ENCODE measurements around the gene GRHL3.
A peak's percentile ranks its signal among the peaks of the same experiment; 100 is the strongest.
"Not testable (repeated sequence)": the region's sequence is repeated elsewhere in the genome, so short reads cannot be mapped to it uniquely, and the experiment has no call there.

GRHL3 gene

DNA sequence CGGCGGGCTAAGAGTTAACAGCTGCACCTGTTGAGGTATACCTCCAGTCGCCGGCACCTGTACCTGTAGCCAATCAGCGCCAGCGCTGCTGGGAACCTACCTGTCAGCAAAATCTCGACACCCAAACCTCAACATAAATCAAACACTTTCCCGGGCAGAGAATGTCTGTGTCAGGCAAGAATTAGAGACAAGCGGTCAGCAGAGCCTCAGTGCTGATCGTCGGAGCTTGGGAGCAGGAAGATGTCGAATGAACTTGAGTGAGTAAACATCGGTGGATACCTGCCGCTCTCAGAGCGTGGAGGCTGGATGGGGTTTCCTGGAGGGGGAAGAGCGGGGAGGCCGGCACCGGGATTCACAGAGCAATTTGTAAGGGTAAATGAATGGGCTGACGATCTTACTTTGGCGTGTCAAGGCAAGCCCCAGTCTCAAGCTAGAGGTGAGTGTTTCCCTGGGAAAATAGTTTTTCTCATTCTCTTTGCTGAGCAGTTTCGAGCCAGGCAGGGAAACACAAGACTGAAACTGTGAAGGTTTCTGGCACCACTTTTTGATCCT, at the start of gene GRHL3:
Gene GRHL3 (plus strand): TSS at position 46 of the 552 bp plus-strand sequence. CDS start 195 bp downstream, at position 241.
- H3K27ac ChIP-seq = peak within 1 kb of the TSS in 20 of 21 experiments; percentile 15 to 95 (median 76)
- peak within 1 kb of the TSS; percentile 30 to 55 (median 39) for H3K4me3 ChIP-seq

- H3K27ac ChIP-seq = peak overlapping the region in 2 of 21 experiments; percentile 17 to 32
Measured at GRCh38 chr1:24274203-24275103, 44.7 kb upstream of the GRHL3 start.

DNA sequence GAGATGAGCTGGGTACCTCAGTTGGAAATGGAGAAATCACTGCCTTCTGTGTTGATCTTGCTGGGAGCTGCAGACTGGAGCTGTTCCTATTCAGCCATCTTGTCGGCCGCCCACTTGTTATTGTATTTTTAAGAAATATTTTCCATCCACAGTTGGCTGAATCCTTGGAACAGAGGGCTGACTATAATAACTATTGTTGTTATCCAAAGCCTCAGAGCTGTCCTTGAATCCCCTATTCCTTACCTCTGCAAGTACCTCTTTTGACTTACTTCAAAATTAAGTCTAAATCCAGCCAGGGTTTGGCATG, 44.1 kb upstream of the GRHL3 start:
- H3K4me3 ChIP-seq = no peak overlapping the region
- H3K27ac ChIP-seq = no peak overlapping the region

More at GRCh38 chr1:24274203-24275103, 44.7 kb upstream of the GRHL3 start:
- H3K4me3 ChIP-seq = not testable (repeated sequence)

DNA sequence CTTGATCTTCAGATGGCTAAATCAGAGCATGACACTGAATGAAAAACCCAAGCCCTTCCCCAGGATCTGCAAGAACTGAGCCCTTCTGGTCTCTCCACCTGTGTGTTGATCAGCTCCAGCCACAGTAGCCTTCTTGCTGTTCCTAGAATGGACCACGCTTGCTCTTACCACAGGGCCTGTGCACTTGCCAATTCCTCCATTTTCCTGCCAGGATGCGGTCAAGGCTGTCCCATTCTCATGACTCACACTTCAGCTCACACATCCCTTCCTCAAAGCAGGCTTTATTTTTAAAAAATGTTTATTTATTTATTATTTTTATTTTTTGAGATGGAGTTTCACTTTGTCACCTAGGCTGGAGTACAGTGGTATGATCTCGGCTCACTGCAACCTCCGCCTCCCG, 43.6 kb upstream of the GRHL3 start:
- H3K27ac ChIP-seq = no peak overlapping the region
- H3K4me3 ChIP-seq = no peak overlapping the region

- Histone ChIP-seq H3K27ac (peak overlapping the region in 1 of 21 experiments; percentile 13), H3K4me3 (no peak overlapping the region)
Measured at GRCh38 chr1:24276791-24277190, 42.4 kb upstream of the GRHL3 start.

DNA sequence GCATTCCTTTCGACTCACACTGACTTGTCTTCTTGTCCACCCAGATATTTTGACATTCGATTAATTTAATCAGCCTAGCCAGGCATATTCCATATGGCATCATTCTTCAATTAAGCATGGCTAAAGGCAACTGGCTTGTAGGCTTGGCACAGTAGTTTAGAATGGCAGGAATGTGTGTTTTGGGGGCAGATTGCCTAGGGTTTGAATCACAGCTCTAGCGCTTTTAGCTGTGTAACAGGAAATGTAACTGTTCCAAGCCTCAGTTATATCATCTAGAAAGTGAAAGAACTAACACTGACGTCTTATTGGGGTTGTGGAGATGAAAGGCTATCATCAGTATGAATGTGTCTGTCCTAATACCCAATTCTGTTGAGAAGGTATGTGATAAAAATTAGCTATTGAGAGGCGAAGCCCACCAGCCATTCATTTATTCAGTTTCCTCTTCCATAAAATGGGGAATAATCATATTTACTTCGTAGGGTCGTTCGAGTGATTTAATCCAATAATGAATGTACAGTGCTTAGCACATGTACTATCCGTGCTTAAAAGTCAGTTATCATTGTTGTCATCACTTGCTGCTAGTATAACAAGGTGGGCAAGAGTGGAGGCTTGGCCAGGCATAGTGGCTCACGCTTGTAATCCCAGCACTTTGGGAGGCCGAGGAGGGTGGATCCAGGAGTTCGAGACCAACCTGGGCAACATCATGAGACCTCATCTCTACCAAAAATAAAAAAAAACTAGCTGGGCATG, 41.6 kb upstream of the GRHL3 start:
- H3K4me3 ChIP-seq = no peak overlapping the region
- H3K27ac ChIP-seq = peak overlapping the region in 3 of 21 experiments; percentile 13 to 52 (median 28)

DNA sequence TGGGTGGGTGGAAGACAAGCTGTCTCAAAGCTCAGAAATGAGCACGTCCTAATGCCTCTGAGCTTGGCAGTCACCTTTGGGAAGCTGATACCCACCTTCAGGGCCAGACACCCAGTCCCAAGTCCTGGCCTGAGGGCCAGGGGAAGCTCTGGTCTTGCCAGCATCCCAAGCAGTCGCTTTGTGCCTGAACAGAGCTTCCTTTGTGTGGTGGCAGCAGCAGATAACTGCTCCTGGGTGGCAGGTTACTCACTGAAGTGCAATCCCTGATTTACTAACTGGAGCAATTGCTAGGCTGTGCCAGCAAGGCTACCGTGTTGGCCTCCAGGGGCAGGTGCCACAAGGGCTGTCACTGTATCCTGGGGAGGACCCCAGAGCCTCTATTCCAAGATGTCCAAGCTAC, 40.4 kb upstream of the GRHL3 start:
- no peak overlapping the region for H3K4me3 ChIP-seq
- H3K27ac ChIP-seq = no peak overlapping the region

DNA sequence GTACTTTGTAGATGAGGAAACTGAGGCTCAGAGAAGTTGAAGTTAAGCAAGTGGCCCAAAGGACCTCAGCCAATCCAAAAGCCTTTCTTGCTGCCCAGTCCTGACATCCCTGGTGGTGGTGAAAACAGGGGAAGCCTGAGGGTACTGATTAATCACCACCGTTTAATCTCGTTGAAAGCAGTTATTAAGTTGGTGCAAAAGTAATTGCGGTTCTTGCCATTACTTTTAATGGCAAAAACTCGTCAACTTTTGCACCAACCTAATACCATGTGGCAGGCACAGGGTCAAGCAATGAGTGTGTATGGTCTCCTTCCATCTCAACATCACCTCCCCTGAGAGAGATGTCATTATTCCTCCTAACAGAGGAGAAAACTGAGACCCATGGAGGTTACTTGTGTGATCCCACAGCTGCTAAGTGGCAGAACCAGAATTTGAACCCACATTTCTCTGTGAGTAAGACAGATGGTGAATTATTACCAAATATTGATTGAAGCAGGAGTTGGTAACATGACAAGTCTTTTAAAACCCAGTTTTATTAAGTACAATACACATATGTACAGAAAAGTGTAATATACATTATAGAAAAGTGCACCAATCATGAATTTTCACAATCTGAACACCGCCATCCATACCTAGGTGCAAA, 39.4 kb upstream of the GRHL3 start:
- H3K4me3 ChIP-seq = no peak overlapping the region
- H3K27ac ChIP-seq = no peak overlapping the region

- H3K4me3 ChIP-seq = no peak overlapping the region
- H3K27ac ChIP-seq = no peak overlapping the region
Measured at GRCh38 chr1:24281591-24281990, 37.6 kb upstream of the GRHL3 start.

DNA sequence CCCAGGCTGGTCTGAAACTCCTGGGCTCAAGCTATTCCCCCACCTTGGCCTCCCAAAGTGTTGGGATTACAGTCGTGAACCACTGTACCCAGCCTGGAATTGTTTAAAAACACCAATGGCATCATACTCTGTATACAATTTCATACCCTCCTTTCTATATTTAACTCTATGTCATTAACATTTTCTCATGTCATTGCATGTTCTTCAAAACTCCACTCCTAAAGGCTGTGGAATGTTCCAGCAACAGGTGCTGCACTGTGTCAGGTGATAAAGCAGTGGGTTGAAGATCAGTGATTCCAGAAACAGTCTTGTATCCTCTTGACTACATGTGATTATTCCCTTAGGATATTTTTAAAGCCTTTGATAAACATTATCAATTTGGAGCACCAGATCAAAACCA, 36.7 kb upstream of the GRHL3 start:
- no peak overlapping the region for H3K4me3 ChIP-seq
- H3K27ac ChIP-seq = peak overlapping the region in 2 of 21 experiments; percentile 59 to 82

GRCh38 chr1:24283326-24284155, 35.6 kb upstream of the GRHL3 start:
- Histone ChIP-seq H3K4me3 (no peak overlapping the region), H3K27ac (peak overlapping the region in 20 of 21 experiments; percentile 6 to 82 (median 66))

DNA sequence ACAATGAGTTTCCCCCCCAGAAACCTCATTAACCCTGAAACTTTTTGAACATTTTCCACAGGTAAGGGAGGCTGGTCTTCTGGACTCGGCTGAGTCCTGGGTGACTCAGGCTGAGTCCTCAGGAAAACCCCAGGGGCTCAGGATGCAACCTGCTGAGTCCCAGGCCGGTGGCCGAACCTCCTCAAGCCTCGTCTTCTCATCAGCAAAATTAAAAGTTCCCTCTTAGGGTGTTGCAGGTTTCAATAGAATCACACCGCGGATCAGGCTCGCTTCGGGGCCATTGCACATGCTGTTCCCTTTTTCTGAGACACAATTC, 35.0 kb upstream of the GRHL3 start:
- H3K4me3 ChIP-seq = no peak overlapping the region
- peak overlapping the region in 19 of 21 experiments; percentile 5 to 82 (median 67) for H3K27ac ChIP-seq

DNA sequence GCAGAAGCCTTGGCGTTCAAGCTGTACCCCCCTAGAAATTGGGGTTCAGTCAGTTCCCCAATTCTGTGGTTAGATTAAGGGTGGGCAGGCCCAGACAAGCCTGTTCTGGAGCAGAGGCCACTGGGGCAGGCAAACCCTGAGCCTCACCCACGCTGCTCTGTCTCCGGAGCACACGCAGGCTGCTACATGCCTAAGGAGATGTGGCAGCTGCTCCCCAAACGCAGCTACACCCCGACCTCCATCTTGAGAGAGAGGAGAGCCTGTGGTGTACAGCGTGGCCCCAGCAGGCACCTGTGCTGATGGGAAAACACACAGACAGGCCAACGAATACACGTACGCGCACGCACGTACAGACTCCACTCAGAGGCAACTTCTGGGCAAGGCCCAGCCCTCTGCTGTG, 33.9 kb upstream of the GRHL3 start:
- no peak overlapping the region for H3K4me3 ChIP-seq
- peak overlapping the region in 20 of 21 experiments; percentile 29 to 82 (median 68) for H3K27ac ChIP-seq

DNA sequence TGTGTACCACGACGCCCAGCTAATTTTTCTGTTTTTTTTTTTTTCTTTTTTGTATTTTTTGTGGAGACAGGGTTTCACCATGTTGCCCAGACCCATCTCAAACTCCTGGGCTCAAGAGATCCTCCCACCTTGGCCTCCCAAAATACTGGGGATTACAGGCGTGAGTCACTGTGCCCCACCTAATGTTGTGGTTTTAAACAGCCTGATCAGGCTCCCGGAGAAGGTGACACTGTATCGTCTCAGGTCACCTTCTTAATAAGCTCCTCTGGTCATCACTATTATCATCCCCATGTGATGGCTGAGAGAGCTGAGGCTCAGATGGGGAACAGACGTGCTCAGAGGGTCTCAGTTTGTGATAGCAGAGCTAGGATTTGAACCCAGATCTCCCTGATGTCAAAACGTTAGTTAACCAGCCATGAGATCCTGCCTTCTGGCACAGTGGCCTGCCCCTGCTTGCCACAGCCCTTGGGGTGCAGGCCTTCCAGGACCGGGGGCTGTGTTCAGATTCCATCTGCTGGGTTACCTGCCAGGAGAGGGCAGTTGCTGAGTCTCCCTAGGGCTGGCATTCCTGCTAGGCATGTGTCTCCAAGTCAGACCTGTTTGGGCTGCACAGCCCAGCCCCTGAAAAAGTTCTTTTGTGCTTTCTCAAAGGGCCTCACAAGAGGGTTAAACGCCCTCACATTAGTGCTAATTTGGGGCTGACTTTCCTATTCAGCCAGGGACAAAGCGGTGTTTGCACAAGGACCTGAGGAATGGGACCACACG, 32.7 kb upstream of the GRHL3 start:
- Histone ChIP-seq H3K4me3 (no peak overlapping the region), H3K27ac (peak overlapping the region in 19 of 21 experiments; percentile 10 to 82 (median 69))

DNA sequence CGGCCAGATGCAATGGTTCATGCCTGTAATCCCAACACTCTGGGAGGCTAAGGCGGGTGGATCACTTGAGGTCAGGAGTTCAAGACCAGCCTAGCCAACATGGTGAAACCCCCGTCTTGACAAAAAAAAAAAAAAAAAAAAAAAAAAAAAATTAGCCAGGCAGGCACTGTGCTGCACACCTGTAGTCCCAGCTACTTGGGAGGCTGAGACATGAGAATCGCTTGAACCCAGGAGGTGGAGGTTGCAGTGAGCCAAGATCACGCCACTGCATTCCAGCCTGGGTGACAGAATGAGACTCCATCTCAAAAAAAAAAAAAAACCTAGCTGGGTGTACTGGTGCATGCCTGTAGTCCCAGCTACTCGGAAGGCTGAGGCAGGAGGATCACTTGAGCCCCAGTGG, 31.4 kb upstream of the GRHL3 start:
- H3K27ac ChIP-seq, H3K4me3 ChIP-seq: not testable (repeated sequence)

DNA sequence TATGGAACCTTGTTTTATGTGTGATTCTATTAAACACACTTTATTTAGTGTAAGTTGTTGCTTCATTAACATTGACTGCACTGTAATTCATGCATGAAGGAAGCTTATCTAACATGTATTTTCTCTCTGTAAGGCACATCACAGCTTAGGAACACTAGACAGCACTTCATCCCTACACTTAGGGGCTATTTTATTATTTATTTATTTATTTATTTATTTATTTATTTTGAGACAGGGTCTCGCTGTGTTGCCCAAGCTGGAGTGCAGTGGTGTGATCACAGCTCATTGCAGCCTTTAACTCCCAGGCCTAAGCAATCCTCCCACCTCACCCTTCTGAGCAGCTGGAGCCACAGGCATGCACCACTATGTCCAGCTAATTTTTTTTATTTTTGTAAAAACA, 30.7 kb upstream of the GRHL3 start:
- H3K4me3 ChIP-seq = no peak overlapping the region
- H3K27ac ChIP-seq = no peak overlapping the region

DNA sequence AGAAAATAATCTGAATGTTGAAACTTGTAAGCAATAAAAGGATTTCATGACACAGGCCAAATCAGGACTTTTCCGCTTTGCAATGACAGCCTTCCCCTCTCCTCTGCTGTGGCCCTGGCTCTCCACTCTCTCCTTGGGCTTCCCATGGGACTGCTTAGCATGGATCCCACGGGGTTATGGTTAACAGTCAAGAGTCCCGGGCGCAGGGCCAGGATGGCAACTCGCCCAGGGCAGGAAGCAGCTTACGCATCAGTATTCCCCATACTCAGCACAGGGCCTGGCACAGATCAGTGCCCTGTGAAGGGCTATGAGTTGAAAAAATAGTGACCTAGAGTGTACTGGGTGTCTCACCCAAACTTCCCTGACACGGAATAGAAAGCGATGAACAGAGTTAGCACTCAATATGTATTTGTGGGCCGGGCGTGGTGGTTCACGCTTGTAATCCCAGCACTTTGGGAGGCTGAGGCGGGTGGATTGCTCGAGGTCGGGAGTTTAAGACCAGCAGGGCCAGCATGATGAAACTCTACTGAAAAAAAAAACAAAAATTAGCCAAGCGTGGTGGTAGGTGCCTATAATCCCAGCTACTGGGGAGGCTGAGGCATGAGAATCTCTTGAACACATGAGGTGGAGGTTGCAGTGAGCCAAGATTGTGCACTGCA, 29.1 kb upstream of the GRHL3 start:
- Histone ChIP-seq H3K4me3 (no peak overlapping the region), H3K27ac (peak overlapping the region in 12 of 21 experiments; percentile 8 to 60 (median 33))

GRCh38 chr1:24290933-24291487, 28.1 kb upstream of the GRHL3 start:
- H3K4me3 ChIP-seq = no peak overlapping the region
- peak overlapping the region in 1 of 21 experiments; percentile 60 for H3K27ac ChIP-seq
